HG03378 (cell line): Measurements from ENCODE around the gene METAP1.
"Not testable (repeated sequence)": the region's sequence is repeated elsewhere in the genome, so short reads cannot be mapped to it uniquely, and the experiment has no call there.

Experiments
- ATAC-seq: cut with Tn5 transposase; IDR thresholded peaks from one replicate; pipeline ENCODE4 v1.9.1; 2021; ENCODE audit warnings: mild to moderate bottlenecking, moderate library complexity; ENCODE audit not compliant: unreplicated experiment

METAP1 gene

DNA sequence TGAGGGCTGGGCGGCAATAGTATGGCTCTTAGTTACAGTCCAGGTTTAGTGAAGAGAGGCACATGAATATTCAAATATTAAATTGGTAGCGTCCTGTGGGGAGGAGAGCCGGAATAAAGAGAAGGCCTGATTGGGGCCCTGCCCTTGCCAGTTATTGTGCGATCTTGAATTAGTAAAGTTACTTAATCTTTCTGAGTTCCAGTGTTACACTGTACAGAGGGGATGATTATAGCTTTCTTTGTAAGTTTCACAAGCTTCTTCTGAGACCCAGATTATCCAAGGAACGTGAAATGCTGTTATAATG, 1.2 kb downstream of the METAP1 start:
- ATAC-seq = no peak

- no peak for ATAC-seq
Observed at GRCh38 chr4:98997166-98997565, 1.6 kb downstream of the METAP1 start.

GRCh38 chr4:98998551-98998950, 3.0 kb downstream of the METAP1 start:
- no peak for ATAC-seq

DNA sequence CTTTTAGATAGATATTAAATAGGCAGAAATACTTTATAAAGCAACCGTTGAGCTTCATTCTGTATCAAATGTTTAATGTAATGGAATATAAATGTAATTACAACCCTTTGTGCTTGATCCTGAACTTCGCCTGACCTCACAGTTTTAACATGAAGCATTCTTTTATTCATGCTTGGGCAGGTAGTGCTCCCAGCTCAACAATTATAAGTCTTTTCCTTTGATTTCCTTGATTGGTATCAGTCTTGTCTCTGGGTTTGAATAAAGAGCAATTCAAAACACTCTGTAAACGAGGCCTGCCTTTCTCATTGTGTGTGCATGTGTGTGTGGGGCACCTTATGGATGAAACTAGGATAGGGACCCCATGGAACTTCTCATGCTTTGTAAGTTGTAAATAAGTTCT, 6.8 kb downstream of the METAP1 start:
- ATAC-seq = no peak

- ATAC-seq = no peak
Observed at GRCh38 chr4:99008051-99008450, 12.5 kb downstream of the METAP1 start.

DNA sequence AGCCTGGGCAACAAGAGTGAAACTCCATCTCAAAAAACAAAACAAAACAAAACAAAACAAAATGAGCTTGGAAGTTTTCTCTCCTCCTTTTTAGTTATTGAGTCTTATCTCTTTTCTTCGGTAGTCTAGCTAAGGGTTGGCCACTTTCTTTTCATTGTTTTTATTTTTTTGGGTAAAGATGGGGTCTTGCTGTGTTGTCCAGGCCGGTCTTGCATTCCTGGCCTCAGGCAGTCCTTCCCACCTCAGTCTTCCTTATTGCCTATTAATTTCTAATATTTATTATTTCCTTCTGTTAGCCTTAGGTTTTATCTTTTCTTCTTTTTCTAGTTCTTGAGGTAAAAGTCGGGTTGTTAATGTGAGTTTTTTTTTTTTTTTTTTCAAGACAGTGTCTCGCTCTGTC, 16.4 kb downstream of the METAP1 start:
- no peak for ATAC-seq

DNA sequence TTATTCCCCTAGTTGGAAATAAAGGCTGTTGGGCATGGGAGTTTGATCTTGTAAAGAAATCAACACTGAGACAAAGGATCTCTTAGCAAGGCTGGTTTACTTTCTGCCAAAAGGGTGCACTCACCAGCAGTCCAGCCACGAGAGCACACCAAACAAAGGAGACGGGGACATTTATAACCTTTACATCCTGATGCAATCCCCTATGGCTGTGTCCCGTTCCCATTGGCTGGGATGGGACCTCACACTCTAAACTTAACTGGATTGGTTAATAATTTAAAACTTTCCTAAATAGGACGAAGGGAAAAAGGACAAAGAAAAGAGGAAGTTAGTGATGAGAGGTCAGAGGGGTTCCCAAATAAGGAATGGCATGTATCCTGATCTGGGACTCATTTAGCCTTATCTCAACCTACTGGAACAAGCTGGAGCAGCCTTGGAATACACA, 17.9 kb downstream of the METAP1 start:
- ATAC-seq = no peak

DNA sequence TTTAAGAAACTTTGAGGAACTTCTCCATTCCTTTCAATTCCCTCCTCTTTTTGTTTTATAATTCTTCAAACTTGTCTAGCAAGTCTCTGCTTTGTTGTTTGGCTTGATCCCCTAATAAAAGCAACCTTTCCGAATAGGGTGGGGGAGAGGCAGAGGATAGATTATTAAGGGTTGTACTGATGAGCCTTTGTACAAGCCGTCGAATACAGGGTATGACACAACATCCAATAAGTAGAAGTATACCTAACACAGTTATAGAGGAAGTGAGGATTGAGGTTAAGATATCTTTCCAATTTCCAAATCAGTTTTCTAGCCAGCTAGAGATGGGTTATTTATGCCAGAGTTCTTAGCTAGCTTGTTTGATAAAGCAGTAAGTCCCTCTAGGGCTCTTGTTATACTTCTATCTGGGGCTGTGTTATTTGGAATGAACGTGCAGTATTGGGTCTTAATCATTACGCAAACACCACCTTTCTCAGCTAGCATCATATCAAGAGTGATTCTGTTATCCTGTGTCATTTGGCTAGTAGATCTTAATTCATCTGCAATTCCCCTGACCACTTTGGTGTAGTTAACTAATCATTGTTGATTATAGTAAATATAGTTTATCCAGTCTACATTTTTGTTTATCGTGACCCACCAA, 18.5 kb downstream of the METAP1 start:
- ATAC-seq = no peak

DNA sequence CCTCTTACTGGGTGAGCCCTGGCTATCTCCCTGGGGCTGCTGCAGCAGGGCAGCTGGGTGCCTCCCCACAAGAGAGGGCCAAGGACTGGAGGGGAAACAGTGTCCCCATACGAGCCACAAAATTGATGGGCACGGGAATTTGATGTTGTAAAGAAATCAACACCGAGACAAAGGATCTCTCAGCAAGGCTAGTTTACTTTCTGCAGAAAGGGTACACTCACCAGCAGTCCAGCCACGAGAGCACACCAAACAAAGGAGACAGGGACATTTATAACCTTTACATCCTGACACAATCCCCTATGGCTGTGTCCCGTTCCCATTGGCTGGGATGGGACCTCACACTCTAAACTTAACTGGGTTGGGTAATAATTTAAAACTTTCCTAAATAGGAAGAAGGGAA, 25.9 kb downstream of the METAP1 start:
- ATAC-seq = no peak

DNA sequence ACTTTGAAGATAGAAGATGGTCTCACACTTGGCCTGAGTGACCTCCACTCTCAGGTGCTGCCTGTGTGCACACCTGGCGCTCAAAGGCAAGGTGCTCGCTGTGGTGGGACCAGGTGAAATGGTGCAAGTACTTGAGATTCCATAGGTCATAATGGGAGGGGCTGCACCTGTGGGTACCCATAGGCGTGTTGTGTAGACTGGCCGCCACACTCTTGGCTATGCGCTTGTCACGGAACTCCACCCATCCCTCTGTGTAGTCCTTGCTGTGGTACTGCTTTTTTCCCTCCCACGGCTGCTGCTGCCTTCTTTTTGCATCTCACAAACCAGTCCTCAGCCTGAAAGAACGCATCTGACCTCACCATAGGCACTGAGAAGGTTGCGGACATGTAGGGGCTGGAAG, 27.0 kb downstream of the METAP1 start:
- no peak for ATAC-seq

GRCh38 chr4:99023800-99024251, 28.3 kb downstream of the METAP1 start:
- ATAC-seq = not testable (repeated sequence)

GRCh38 chr4:99024481-99025275, 29.2 kb downstream of the METAP1 start:
- ATAC-seq = no peak

GRCh38 chr4:99025506-99025905, 30.0 kb downstream of the METAP1 start:
- no peak for ATAC-seq

- no peak for ATAC-seq
Observed at GRCh38 chr4:99027304-99027703, 31.8 kb downstream of the METAP1 start.

DNA sequence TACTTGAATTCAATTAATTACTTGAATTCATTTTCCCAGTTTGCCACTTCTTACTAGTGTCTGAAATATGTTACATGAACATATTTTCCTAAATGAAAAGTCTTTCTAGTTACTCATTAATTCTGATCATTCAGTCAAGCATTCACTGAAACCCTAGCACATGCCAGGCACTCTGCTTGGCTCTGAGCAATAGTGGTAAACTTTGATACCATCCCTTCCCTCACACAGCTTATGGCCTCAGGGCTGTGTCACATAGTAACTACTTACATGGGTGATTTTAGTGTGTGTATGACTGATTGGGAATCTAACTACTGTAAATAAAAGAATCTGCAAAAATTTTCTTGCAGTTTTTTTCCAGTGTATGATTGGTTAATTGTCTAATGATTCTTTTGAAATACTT, 32.7 kb downstream of the METAP1 start:
- peak; percentile 63 for ATAC-seq

DNA sequence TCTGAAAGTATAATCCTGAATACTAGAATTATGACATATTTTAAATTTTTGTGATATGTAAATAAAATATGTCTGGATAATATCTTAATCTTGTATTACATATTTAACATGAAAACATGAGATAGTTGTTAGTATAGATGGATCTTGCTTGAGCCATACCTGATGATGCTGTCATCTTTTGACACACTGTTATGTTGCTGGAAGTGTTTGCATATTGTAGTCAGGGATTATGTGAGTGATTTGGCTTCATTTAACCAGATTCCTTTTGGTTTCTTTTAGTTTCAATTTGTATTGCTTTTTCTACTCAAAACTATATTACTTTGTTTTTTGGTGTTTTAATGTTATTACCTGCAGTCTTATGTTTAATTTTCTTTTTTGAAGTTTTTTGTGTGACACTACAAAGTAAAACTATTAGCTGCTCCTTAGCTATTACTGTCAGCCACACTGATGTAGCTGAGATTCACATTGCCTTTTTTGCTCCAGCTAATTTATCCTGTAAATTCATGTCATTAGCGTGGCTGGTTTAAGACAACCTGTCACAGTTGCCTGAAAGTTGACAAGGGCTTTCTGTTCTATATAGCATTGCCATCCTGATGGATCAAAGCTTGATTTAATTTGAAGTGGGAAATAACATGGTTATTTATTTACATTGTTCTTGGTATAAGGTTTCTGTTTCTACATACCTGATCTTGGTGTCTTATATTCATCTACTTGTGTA, 33.7 kb downstream of the METAP1 start:
- ATAC-seq = peak; percentile 43

DNA sequence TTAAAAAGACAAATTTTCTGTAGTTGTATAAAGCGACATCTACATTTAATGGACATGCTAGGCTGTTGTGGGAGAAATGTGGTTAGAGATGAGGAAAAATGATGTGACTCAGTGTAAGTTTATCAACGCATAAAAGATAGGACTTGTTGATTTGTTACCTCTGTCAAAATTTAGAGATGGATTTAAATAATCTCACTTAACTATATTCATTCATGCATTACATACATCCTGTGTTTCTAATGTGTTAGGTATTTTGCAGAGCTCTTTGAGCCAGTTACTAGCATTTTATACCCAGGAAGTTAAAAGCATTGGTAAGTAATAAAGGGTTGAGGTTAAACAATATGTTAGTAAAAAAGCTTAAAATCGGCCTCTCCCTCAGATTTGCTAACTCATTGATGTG, 34.3 kb downstream of the METAP1 start:
- ATAC-seq = no peak

GRCh38 chr4:99033956-99034355, 38.4 kb downstream of the METAP1 start:
- ATAC-seq = no peak

DNA sequence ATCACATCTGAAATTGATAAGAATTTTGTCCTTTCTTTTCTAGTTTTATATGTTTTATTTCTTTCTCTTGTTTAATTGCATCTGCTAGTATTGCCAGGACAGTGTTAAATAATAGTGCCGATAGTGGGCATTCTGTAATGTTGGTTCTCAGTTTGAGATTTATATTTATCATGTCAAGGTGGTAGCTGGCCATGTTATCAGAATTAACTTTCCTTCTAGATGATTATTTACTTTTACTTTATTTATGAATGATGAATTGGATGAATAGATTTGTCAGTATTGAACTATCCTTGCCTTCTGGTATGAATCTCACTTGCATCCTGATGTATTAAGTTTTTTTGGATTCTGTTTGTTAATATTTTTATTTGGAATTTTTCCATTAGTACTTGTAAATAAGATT, 42.7 kb downstream of the METAP1 start:
- ATAC-seq = no peak

- ATAC-seq = no peak
Observed at GRCh38 chr4:99043346-99043745, 47.8 kb downstream of the METAP1 start.

DNA sequence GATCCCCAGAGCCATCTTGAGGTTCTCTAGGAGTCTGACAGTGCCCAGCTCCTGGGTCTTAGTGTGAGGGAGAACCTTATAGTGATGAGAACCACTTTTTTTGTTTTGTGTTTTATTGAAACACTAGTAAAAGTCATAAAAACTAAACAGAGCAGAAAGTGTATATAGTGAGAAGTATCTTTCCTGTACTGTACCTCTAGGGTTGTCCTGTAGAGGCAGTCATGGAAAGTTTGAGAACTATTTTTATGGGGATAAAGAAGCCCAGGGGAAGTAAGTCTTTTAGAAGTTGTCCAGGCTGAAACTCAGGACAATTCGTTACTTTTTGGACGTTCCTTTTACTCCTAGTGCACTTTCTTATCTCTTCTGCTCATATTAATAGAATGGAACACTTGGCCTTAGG, 52.2 kb downstream of the METAP1 start:
- ATAC-seq = no peak

DNA sequence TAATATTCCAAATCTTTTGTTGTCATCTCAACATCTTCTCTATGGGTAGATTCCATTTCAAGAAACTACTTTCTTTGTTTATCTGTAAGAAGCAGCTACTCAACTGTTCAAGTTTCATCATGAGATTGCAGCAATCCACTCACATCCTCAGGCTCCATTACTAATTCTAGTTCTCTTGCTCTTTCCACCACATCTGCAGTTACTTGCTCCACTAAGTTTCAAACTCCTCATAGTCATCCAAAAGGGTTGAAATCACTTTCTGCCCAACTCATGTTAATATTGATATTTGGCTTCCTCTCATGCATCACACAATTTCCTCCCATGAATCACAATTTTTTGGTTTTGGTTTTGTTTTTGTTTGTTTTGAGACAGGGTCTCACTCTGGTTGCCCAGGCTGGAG, 57.4 kb downstream of the METAP1 start:
- no peak for ATAC-seq
